ENCODE results near the gene KIF5A. TPM values are rescaled to one million over a fixed set of nuclear protein-coding genes. Genes with fewer than 3 reads are reported as not detected.

Gene KIF5A
- total and polyA plus RNA-seq, 2 of the 13 experiments (the other 11 are each of a cell fraction or from before 2014, with no cell fraction given): 1.6 to 11.9 TPM

DNA sequence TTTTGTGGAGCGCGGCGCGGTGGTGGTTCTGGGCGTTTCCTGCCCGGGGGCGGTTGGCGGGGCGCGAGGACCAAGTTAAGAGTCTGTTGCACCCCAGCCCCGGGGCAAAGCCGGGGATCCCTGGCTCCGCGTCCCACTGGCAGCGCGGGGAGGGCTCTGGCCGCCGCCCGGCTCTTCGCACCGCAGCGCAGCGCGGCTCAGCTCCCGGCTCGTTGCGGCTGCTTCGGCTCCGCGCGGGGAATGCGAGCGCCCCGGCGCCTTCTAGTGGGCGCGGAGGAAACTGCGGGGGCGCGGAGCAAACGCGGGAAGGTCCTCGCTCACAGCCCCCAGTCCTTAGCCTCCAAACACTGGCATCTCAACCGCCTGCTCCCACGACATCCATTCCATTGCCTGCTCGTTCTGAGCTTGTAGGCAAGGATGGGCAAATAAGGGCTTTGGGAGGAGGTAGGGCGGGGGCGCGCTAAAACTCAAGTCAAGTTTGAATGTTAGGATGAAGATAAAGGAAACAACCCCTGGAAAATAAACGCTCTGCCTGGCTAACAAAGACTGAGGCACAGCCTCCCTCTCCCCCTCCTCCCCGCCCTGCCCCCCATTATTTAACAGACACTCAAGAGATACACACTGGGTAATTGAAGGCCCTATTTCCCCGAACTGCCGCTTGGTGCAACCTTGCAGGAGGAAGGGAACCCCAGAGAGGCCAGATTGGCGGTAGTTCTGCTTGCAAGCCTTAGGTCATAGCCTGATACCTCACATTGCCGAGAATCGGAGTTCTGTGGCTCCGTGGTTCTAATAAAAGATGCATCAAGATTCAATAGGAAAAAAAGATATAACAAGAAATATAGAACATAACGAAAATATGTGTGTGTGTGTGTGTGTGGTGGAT lies 83.4 kb downstream of the KIF5A start, which contains the start of gene B4GALNT1 (continued):
- TF ChIP-seq ZNF841 (CRISPR knock-in tag; IDR thresholded peaks at IDR 0.05; ENCODE audit: borderline replicate concordance) (peak; percentile 38; the same call in 1 of the 2 replicates), ZBTB40 (IDR thresholded peaks at IDR 0.05) (no peak), ZBTB40 (CRISPR knock-in tag; IDR thresholded peaks at IDR 0.05) (no peak), ZNF574 (CRISPR knock-in tag; IDR thresholded peaks at IDR 0.05) (peak; percentile 65), STAG1 (CRISPR knock-in tag; IDR thresholded peaks at IDR 0.05) (peak; percentile 75), KDM2A (CRISPR knock-in tag; IDR thresholded peaks at IDR 0.05; ENCODE audit: borderline replicate concordance, low read depth) (peak; percentile 86), KDM5B (CRISPR knock-in tag; IDR thresholded peaks at IDR 0.05; ENCODE audit: borderline replicate concordance) (peak; percentile 67; the same call in 1 of the 2 replicates), KLF16 (CRISPR knock-in tag; IDR thresholded peaks at IDR 0.05) (peak in 1 of 2 experiments; percentile 56; a peak in 1 of 4 replicates), ZNF160 (CRISPR knock-in tag; IDR thresholded peaks at IDR 0.05) (peak; percentile 64), ZFP82 (CRISPR knock-in tag; IDR thresholded peaks at IDR 0.05; ENCODE audit: borderline replicate concordance) (peak; percentile 21; the same call in 1 of the 2 replicates), ZNF776 (CRISPR knock-in tag; IDR thresholded peaks at IDR 0.05) (0 out of 2 replicates have a peak, but pooled peaks have one; percentile 21), ZNF790 (CRISPR knock-in tag; IDR thresholded peaks at IDR 0.05; ENCODE audit: borderline replicate concordance) (peak; percentile 41; the same call in 1 of the 2 replicates), ZNF792 (CRISPR knock-in tag; IDR thresholded peaks at IDR 0.05) (0 out of 2 replicates have a peak, but pooled peaks have one; percentile 55), MTA1 (CRISPR knock-in tag; IDR thresholded peaks at IDR 0.05; ENCODE audit: borderline replicate concordance) (no peak)
- TF ChIP-seq, protein P1, sequence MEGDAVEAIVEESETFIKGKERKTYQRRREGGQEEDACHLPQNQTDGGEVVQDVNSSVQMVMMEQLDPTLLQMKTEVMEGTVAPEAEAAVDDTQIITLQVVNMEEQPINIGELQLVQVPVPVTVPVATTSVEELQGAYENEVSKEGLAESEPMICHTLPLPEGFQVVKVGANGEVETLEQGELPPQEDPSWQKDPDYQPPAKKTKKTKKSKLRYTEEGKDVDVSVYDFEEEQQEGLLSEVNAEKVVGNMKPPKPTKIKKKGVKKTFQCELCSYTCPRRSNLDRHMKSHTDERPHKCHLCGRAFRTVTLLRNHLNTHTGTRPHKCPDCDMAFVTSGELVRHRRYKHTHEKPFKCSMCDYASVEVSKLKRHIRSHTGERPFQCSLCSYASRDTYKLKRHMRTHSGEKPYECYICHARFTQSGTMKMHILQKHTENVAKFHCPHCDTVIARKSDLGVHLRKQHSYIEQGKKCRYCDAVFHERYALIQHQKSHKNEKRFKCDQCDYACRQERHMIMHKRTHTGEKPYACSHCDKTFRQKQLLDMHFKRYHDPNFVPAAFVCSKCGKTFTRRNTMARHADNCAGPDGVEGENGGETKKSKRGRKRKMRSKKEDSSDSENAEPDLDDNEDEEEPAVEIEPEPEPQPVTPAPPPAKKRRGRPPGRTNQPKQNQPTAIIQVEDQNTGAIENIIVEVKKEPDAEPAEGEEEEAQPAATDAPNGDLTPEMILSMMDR (CRISPR knock-in tag; IDR thresholded peaks at IDR 0.05): peak; percentile 88
